Uterus (tissue), 4 donors: Measurements from ENCODE around the gene PPWD1. TPM values are rescaled to one million over a fixed set of nuclear protein-coding genes. Genes with fewer than 3 reads are reported as not detected.
"Not testable (repeated sequence)": the region's sequence is repeated elsewhere in the genome, so short reads cannot be mapped to it uniquely, and the experiment has no call there.

Experiments
- DNase-seq, 2 donors: peaks; one replicate each; pipeline ENCODE4 v3.0.0-alpha.2; 2019 to 2020
- H3K27ac ChIP-seq, 2 donors: fragments of 200-600 bp; sonication (generic); 1 replicate in 1 of 2; 2 replicates in 1 of 2; pipeline ENCODE4 v1.5.1; 2016 to 2018
- H3K27me3 ChIP-seq, 2 donors: fragments of 200-600 bp; sonication (generic); one replicate each; pipeline ENCODE4 v1.5.1; 2018 to 2019; ENCODE audit warnings: control low read depth in 1 of 2
- H3K36me3 ChIP-seq, 2 donors: fragments of 200-600 bp; sonication (generic); one replicate each; pipeline ENCODE4 v1.5.1; 2019; ENCODE audit warnings: control low read depth in 1 of 2
- H3K4me1 ChIP-seq, 2 donors: fragments of 200-600 bp; sonication (generic); one replicate each; pipeline ENCODE4 v1.5.1; 2018 to 2019; ENCODE audit warnings: control low read depth in 1 of 2
- H3K4me3 ChIP-seq, 2 donors: fragments of 200-600 bp; sonication (generic); 1 replicate in 1 of 2; 2 replicates in 1 of 2; pipeline ENCODE4 v1.5.1; 2018 to 2019; ENCODE audit warnings: mild to moderate bottlenecking in 1 of 2
- H3K9me3 ChIP-seq, 2 donors: fragments of 200-600 bp; sonication (generic); one replicate each; pipeline ENCODE4 v1.5.1; 2019; ENCODE audit warnings: control low read depth in 1 of 2
- CTCF ChIP-seq, 4 experiments: fragments of 200-600 bp in 2 of 4; fragments of 450-650 bp in 2 of 4; sonication (generic) in 2 of 4; IDR thresholded peaks; one replicate each; pipeline ENCODE4 v1.5.1; 2016 to 2019; ENCODE audit warnings: antibody characterized with exemption in 4 of 4, mild to moderate bottlenecking in 2 of 4, moderate library complexity in 1 of 4
- POLR2A ChIP-seq, 2 donors: fragments of 450-650 bp; IDR thresholded peaks; one replicate each; pipeline ENCODE4 v1.6.1; 2016; ENCODE audit warnings: antibody characterized with exemption in 2 of 2, mild to moderate bottlenecking in 1 of 2, moderate library complexity in 1 of 2
- intact Hi-C: fragments of 100-400 bp; cut with DNase I; formaldehyde crosslinking; loops from one replicate; pipeline ENCODE4 v1.15.1; 2023; ENCODE audit warnings: low total_unique reads
- total RNA-seq, 4 donors: library from RNA; depleted of rRNA in 3 of 4; stranded (reverse); fragments of >200 nt in 3 of 4; gene quantifications; one replicate each; pipeline versions ENCODE4 v1.1.0 to v1.2.4, GENCODE V29; 2014 to 2023
- donor health status: DM: yes; HTN: yes; CAD: no.

Gene PPWD1
- total RNA-seq, 4 donors from 2014 or later, result 17.9 to 104 (median 68.8) TPM

GRCh38 chr5:65577141-65577540, 14.0 kb downstream of the PPWD1 start:
- no peak for DNase-seq
- Histone ChIP-seq H3K27me3 (no peaks in the 10 kb centered on the region), H3K36me3 (no peaks in the 10 kb centered on the region), H3K4me1 (no peaks in the 10 kb centered on the region), H3K9me3 (no peaks in the 10 kb centered on the region), H3K4me3 (no peak overlapping the region), H3K27ac (no peak overlapping the region)
- TF ChIP-seq CTCF (IDR thresholded peaks at IDR 0.05) (no peak), POLR2A (IDR thresholded peaks at IDR 0.05) (no peak)
- intact Hi-C loops, result no loop called here

GRCh38 chr5:65588694-65589093, 25.6 kb downstream of the PPWD1 start:
- no peak for TF ChIP-seq POLR2A (IDR thresholded peaks at IDR 0.05)
- no peak for TF ChIP-seq CTCF (IDR thresholded peaks at IDR 0.05)
- no peak for DNase-seq
- Histone ChIP-seq H3K36me3 (no peaks in the 10 kb centered on the region), H3K4me3 (no peak overlapping the region), H3K4me1 (no peaks in the 10 kb centered on the region), H3K9me3 (no peaks in the 10 kb centered on the region), H3K27ac (no peak overlapping the region), H3K27me3 (no peaks in the 10 kb centered on the region)
- intact Hi-C loops, result no loop called here

GRCh38 chr5:65601761-65602160, 38.7 kb downstream of the PPWD1 start:
- H3K36me3 ChIP-seq, H3K4me1 ChIP-seq: not testable (repeated sequence)

GRCh38 chr5:65611524-65611923, 48.4 kb downstream of the PPWD1 start:
- H3K36me3 ChIP-seq, result no peaks in the 10 kb centered on the region
- no peaks in the 10 kb centered on the region for H3K27me3 ChIP-seq
- H3K4me3 ChIP-seq, result no peak overlapping the region
- intact Hi-C loops, result no loop called here
- no peak for DNase-seq
- H3K27ac ChIP-seq, result no peak overlapping the region
- H3K4me1 ChIP-seq, result no peaks in the 10 kb centered on the region
- TF ChIP-seq POLR2A (IDR thresholded peaks at IDR 0.05) (no peak), CTCF (IDR thresholded peaks at IDR 0.05) (no peak)
- H3K9me3 ChIP-seq, result no peaks in the 10 kb centered on the region

More at GRCh38 chr5:65601761-65602160, 38.7 kb downstream of the PPWD1 start:
- DNase-seq, H3K4me3 ChIP-seq, H3K9me3 ChIP-seq, intact Hi-C loops, H3K27ac ChIP-seq, H3K27me3 ChIP-seq: not testable (repeated sequence)

GRCh38 chr5:65612298-65612907, 49.3 kb downstream of the PPWD1 start:
- Histone ChIP-seq H3K27ac (no peak overlapping the region), H3K4me3 (no peak overlapping the region), H3K36me3 (no peaks in the 10 kb centered on the region), H3K9me3 (no peaks in the 10 kb centered on the region), H3K4me1 (no peaks in the 10 kb centered on the region), H3K27me3 (no peaks in the 10 kb centered on the region)
- no peak for DNase-seq
- intact Hi-C loops, result no loop called here
- TF ChIP-seq CTCF (IDR thresholded peaks at IDR 0.05) (no peak), POLR2A (IDR thresholded peaks at IDR 0.05) (no peak)

- TF ChIP-seq POLR2A (IDR thresholded peaks at IDR 0.05) (no peak), CTCF (IDR thresholded peaks at IDR 0.05) (no peak)
- Histone ChIP-seq H3K36me3 (no peaks in the 10 kb centered on the region), H3K27ac (no peak overlapping the region), H3K27me3 (no peaks in the 10 kb centered on the region), H3K4me1 (peaks cover 0 to 5% of the 10 kb centered on the region in 2 donors), H3K9me3 (no peaks in the 10 kb centered on the region), H3K4me3 (no peak overlapping the region)
- no peak for DNase-seq
- intact Hi-C loops, result no loop called here
Measured at GRCh38 chr5:65620021-65620420, 56.9 kb downstream of the PPWD1 start.

- H3K4me3 ChIP-seq, intact Hi-C loops, H3K36me3 ChIP-seq, H3K27me3 ChIP-seq, H3K9me3 ChIP-seq, H3K27ac ChIP-seq, DNase-seq: not testable (repeated sequence)
- H3K4me1 ChIP-seq, result peaks cover 0 to 14% of the 10 kb centered on the region in 2 donors
Measured at GRCh38 chr5:65621961-65622360, 58.9 kb downstream of the PPWD1 start.
